Activated T-cell treated with anti-CD3 and anti-CD28 coated beads, Interleukin-2, amount 50 U/mL, for 4 hours (primary cell): ENCODE data around the gene MUC6. TPM values are rescaled to one million over a fixed set of nuclear protein-coding genes. Genes with fewer than 3 reads are reported as not detected.

ENCODE experiments used
- ATAC-seq, 2 donors: fragments of 200-7000 bp; cut with Tn5 transposase; one replicate each; pipeline ENCODE4 v1.10.0; 2021
- DNase-seq: peaks from one replicate; pipeline ENCODE4 v3.0.0-alpha.2; 2020
- H3K27me3 Mint-ChIP-seq: one replicate; pipeline ENCODE4 v1.8.0; 2021; ENCODE audit warnings: low read depth, mixed read lengths
- H3K36me3 Mint-ChIP-seq: one replicate; pipeline ENCODE4 v1.8.0; 2022; ENCODE audit warnings: mixed read lengths; ENCODE audit not compliant: insufficient read depth
- H3K4me1 Mint-ChIP-seq: one replicate; pipeline ENCODE4 v1.8.0; 2021; ENCODE audit warnings: low read depth, mixed read lengths
- H3K4me3 Mint-ChIP-seq: one replicate; pipeline ENCODE4 v1.8.0; 2021; ENCODE audit warnings: mild to moderate bottlenecking, moderate library complexity, mixed read lengths
- H3K9me3 Mint-ChIP-seq: one replicate; pipeline ENCODE4 v1.8.0; 2021; ENCODE audit warnings: mixed read lengths
- total RNA-seq, 3 donors: library from RNA; stranded (reverse); gene quantifications; one replicate each; pipeline ENCODE4 v1.2.1, GENCODE V29; 2021

Gene MUC6
- total RNA-seq, 3 donors from 2014 or later = 0.30 TPM; not detected in 2

DNA sequence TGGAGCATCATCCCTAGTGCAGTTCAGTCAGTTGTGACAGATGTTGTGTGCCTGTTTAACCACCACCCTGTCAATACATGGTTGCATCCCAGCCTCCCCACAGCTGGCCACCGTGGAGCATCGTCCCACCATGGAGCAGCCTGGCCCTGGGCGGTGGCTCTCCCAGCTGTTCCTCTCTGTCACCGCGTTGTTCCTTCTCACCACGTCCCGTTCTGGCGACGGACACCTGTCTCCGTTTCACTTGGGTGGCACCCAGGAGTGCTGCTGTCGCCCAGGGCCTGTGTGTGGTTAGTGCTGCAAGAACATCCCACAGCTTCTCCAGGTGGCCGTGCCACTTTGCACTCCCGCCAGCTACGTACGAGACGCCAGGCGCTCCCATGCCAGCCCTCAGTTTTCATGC lies 26.5 kb downstream of the MUC6 start:
- DNase-seq (no peak), ATAC-seq (no peak)
- Mint-ChIP-seq H3K4me1 (no peaks in the 10 kb centered on the region), H3K4me3 (no peak overlapping the region), H3K9me3 (no peaks in the 10 kb centered on the region), H3K27me3 (no peaks in the 10 kb centered on the region), H3K36me3 (peaks cover 30% of the 10 kb centered on the region)

DNA sequence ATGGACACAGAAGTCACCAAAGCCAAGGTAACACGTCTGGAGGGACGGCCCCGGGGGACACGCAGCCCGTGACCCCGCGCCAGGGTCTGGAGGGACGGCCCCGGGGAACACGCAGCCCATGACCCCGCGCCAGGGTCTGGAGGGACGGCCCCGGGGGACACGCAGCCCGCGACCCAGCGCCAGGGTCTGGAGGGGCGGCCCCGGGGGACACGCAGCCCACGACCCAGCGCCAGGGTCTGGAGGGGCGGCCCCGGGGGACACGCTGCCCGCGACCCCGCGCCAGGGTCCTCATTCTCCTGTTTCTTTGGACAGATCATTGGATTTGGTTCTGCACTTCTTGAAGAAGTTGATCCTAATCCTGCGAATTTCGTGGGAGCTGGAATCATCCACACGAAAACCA lies 27.1 kb downstream of the MUC6 start:
- no peak overlapping the region for H3K4me3 Mint-ChIP-seq
- no peak for ATAC-seq
- no peaks in the 10 kb centered on the region for H3K4me1 Mint-ChIP-seq
- no peaks in the 10 kb centered on the region for H3K9me3 Mint-ChIP-seq
- peaks cover 31% of the 10 kb centered on the region for H3K36me3 Mint-ChIP-seq
- no peak for DNase-seq
- H3K27me3 Mint-ChIP-seq = no peaks in the 10 kb centered on the region

DNA sequence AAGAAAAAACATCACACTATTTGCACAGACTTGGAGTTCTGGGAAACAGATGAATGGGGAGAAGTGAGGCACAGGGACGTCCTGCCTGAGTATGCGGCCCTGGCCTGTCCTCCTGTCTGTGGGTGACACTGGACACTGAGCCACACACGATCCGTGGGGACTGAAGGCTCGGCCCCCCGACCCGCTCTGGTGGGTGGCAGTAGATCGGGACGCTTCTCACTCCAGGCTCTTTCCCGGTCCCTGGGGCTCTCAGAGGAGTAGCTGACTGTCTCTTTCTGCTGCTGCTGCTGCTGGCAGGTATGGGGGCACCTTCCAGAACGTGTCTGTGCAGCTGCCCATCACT lies 27.7 kb downstream of the MUC6 start:
- DNase-seq = no peak
- Mint-ChIP-seq H3K4me1 (no peaks in the 10 kb centered on the region), H3K36me3 (peaks cover 31% of the 10 kb centered on the region), H3K4me3 (no peak overlapping the region), H3K27me3 (no peaks in the 10 kb centered on the region), H3K9me3 (no peaks in the 10 kb centered on the region)
- no peak for ATAC-seq

DNA sequence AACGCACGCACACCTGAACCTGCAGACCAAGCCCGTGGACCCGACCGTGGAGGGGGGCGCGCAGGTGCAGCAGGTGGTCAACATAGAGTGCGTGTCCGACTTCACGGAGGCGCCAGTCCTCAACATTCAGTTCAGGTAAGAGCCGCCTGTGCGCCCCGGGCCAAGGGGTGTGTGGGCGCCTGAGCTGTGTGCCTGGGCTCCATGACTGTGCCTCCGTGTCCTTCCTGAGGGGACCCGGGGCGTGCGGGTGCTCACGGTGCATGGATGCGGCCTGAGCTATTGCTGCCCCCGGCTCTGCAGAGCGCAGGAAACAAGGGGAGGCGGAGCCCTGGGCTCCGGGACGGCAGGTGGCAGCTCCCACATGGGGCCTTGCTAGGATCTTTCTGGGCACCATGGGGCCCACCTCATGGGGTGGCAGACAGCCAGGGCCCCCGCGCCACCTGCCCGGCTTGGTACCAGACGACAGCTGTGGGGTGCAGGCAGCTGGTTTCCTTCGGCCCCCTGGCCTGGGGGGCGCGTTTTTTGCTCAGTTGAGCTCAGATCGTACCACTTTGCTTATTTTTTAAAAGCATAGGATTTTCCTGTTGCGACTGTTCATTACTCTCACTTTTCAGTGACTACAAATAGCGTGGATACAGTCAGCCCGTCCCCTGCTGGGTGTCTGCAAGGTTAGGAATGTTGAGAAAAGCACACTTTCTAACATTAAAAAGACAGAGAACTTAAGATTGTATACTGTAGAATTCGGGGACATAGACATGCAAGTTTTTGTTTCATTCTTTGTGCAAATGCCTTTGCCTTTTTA lies 28.3 kb downstream of the MUC6 start:
- H3K27me3 Mint-ChIP-seq = no peaks in the 10 kb centered on the region
- ATAC-seq (no peak), DNase-seq (no peak)
- H3K9me3 Mint-ChIP-seq = no peaks in the 10 kb centered on the region
- peaks cover 34% of the 10 kb centered on the region for H3K36me3 Mint-ChIP-seq
- H3K4me1 Mint-ChIP-seq = no peaks in the 10 kb centered on the region
- no peak overlapping the region for H3K4me3 Mint-ChIP-seq

DNA sequence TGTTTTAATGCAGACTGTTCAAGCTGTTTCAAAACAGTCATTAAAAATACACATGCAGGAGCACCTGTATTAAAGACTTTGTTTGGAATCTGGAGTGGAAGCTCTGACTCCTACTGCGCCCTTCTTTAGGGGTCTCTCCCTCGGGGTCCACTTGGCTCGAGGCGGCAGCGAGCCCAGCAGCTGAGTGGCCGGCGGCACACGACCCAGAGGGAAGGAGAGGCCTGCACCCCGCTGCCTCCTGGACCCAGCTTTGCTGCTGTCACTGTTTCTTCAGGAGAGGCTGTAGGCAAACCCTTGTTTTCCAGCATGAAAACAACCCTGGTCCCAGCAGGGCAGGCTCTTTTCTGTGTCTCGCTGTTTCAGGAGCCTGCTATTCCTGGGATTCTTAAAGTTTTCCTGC lies 29.2 kb downstream of the MUC6 start:
- H3K27me3 Mint-ChIP-seq = no peaks in the 10 kb centered on the region
- H3K4me3 Mint-ChIP-seq = no peak overlapping the region
- H3K36me3 Mint-ChIP-seq = peaks cover 38% of the 10 kb centered on the region
- ATAC-seq (no peak), DNase-seq (no peak)
- H3K9me3 Mint-ChIP-seq = no peaks in the 10 kb centered on the region
- H3K4me1 Mint-ChIP-seq = no peaks in the 10 kb centered on the region

DNA sequence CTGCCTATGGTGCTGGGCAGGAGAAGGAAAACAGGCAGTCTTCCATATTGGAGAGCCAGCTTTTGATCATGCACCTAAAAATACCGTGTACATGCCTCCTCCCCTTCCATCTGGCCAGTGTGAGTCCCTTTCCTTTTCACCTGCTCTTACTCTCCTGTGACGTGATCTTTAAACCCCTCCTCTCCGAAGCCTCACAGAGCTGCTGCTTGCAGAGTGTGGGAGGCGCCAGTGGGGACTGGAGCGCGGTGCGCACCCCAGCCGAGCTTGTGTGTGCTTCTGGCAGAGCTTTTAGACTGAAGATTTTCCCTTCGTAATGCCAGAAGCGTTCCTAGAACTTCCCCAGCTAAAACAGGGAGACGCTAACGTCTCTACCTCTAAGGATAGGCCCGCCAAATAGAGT lies 29.8 kb downstream of the MUC6 start:
- Mint-ChIP-seq H3K9me3 (no peaks in the 10 kb centered on the region), H3K27me3 (no peaks in the 10 kb centered on the region), H3K36me3 (peaks cover 37% of the 10 kb centered on the region), H3K4me3 (no peak overlapping the region), H3K4me1 (no peaks in the 10 kb centered on the region)
- DNase-seq (no peak), ATAC-seq (no peak)

DNA sequence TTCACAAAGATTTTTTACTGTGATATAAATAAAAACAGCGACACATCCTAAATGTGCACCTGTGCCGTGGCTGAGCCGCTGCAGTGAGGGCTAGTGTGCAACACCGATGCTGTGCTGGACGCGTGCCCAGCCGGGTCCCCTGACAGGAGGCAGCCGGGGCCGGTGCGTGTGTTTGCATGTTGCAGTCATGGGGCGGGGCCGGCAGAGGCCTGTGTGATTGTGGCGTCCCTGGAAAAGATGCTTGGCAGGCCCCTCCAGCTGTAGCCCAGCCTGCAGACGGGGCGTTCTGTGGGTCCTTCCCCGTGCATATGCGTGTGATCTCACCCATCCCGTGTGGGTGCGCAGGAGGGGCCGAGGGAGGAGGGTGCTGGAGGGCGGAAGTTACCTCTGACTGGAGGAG lies 30.6 kb downstream of the MUC6 start:
- H3K4me1 Mint-ChIP-seq = no peaks in the 10 kb centered on the region
- H3K27me3 Mint-ChIP-seq = no peaks in the 10 kb centered on the region
- H3K4me3 Mint-ChIP-seq = no peak overlapping the region
- no peak for DNase-seq
- H3K9me3 Mint-ChIP-seq = no peaks in the 10 kb centered on the region
- no peak for ATAC-seq
- H3K36me3 Mint-ChIP-seq = peaks cover 43% of the 10 kb centered on the region

DNA sequence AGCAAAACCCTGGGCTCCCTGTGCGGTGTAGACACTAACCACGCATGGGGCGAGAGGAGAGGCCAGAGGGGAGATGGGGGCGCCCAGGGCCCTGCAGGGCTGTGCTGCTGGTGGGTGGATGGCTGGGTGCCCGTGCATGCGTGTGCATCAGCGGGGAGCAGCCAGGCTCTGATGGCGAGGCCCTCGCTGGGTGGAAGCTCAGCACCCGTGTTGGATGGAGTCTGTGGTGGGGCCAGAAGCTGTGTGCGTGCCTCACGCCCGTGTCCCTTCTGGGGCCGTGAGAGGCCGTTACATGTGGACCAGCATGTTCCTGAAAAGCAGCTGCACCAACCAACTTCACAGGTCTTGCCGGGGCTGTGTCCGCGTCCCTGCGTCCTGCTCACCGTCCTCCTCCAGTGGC lies 33.4 kb downstream of the MUC6 start:
- Mint-ChIP-seq H3K9me3 (no peaks in the 10 kb centered on the region), H3K27me3 (no peaks in the 10 kb centered on the region), H3K4me1 (no peaks in the 10 kb centered on the region), H3K36me3 (peaks cover 40% of the 10 kb centered on the region), H3K4me3 (no peak overlapping the region)
- DNase-seq = no peak
- ATAC-seq = no peak

DNA sequence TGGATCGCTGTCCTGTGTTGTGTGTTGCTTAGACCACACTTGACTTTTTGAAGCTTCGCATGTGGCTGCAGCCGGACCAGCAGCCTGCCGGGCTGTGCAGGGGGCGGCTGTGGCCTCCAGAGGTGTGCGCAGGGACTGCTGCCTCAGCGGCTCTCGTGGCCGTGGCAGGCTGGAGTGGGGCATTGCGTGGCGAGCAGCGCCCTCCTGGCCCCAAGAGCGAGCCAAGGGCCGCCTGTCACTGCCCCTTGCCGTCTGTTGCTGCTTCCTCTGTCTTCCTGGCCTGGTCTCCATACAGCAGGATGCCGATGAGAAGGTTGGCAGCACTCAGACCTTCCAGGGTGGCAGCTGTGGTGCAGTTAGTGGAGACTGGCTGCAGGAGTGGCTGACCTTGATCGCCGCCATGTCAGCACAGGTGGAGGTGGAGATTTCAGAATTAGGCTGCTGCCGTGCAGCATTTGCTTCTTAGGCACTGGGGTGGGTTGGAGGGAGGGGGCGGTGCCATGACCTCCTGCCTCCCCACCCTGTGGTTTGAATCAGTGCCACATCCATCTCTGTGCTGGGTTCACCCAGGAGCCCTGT lies 34.0 kb downstream of the MUC6 start:
- H3K27me3 Mint-ChIP-seq = no peaks in the 10 kb centered on the region
- ATAC-seq (no peak), DNase-seq (no peak)
- H3K36me3 Mint-ChIP-seq = peaks cover 40% of the 10 kb centered on the region
- H3K4me1 Mint-ChIP-seq = no peaks in the 10 kb centered on the region
- no peak overlapping the region for H3K4me3 Mint-ChIP-seq
- no peaks in the 10 kb centered on the region for H3K9me3 Mint-ChIP-seq

DNA sequence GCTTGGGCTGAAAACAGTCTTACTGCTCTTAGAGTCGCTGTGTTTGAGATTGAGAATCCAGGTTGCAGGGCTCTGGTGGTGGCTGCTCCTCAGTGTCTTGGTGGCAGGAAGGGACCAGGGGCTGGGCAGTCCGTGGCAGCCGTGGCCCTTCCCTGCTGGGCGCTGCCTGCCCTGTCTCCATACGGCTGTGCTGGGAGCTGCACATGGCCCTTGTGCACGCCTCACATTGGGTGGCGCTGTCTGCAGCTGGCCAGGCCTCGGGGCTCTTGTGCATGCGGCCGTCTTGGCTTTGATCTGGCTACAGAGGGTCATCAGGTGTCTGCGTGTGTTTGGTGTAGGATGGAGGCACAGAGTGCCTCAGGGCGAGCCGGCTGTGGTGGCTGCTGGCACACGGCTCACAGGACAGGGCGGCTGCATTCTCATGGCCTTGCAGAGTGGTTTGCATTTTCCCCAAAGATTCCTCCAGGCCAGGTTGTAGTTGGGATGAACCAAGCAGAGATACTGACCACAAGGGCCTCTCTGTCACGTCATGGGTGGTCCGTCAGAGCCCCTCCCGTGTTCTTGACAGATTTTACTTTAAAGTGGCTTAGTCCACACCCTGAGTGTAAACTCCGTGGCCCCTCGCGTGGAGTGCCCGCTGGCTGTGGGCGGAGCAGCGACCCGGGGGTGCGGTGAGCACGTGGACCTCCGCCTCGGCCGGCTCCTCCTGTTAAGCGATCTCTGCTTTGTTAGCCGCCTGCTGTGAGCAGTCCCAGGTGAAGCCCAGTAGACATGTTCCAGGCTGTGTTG lies 34.7 kb downstream of the MUC6 start:
- no peak for ATAC-seq
- no peak overlapping the region for H3K4me3 Mint-ChIP-seq
- H3K36me3 Mint-ChIP-seq = peaks cover 38% of the 10 kb centered on the region

DNA sequence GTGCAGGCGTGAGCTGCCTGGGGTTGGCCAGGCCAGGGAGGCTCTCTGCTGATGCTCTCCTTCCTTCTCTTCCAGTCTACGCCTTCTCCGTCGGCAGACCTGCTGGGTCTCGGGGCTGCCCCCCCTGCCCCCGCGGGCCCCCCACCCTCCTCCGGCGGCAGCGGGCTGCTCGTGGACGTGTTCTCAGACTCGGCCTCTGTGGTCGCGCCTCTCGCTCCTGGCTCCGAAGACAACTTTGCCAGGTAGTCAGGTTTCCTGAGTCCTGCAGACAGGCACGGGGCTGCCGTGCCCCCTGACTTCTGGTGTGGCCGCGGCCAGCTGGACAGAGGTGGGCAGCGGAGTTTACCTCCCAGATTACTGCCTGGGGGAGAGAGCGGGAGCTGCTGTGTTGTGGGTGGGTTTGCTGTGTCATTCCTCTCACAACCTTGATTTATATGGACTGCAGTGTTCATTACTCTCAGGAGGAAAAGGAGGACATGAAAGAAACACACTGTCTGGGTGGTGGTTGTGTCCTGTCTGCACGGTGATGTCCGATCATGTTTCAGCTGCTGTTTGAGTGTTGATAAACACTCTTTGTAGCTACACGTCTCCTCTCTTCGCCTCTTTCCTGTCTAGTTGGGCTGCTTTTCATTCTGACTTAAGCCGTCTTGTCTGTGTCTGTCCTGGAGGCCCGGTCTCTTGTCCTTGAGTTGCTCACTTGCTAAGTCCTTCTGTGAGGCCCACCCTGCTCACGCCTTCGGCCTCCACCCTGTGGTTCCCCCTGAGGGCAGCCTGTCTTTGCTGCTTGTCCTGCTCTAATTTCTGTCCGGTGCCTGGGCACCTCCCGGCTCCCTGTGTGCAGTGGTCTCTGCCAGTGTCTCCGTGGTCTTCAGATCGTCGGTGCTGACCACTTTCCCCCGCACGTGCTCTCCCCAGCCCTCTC lies 35.9 kb downstream of the MUC6 start:
- H3K4me1 Mint-ChIP-seq = peaks cover 7% of the 10 kb centered on the region
- no peak overlapping the region for H3K4me3 Mint-ChIP-seq
- ATAC-seq = no peak
- no peaks in the 10 kb centered on the region for H3K27me3 Mint-ChIP-seq
- H3K36me3 Mint-ChIP-seq = peaks cover 40% of the 10 kb centered on the region
- H3K9me3 Mint-ChIP-seq = no peaks in the 10 kb centered on the region
- DNase-seq = no peak

More for the DNA sequence above, 34.7 kb downstream of the MUC6 start:
- H3K4me1 Mint-ChIP-seq = no peaks in the 10 kb centered on the region
- H3K27me3 Mint-ChIP-seq = no peaks in the 10 kb centered on the region
- no peaks in the 10 kb centered on the region for H3K9me3 Mint-ChIP-seq
- no peak for DNase-seq

DNA sequence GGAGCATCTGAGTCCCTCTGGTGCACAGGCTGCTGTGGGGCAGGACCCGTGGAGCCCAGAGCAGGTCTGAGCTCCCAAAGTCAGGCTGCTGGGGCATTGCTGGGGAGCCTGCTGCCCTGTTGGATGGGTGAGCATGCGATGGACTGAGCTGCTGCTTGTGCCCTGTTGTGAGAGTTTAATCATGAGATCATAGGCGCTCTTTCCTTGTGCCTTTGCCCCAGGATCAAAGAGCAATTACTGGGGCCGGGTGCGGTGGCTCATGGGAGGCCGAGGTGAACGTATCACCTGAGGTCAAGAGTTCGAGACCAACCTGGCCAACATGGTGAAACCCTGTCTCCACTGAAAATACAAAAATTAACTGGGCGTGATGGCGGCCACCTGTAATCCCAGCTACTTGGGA lies 37.5 kb downstream of the MUC6 start:
- peaks cover 38% of the 10 kb centered on the region for H3K36me3 Mint-ChIP-seq
- peaks cover 10% of the 10 kb centered on the region for H3K4me1 Mint-ChIP-seq
- no peak overlapping the region for H3K4me3 Mint-ChIP-seq
- H3K9me3 Mint-ChIP-seq = peaks cover 4% of the 10 kb centered on the region
- H3K27me3 Mint-ChIP-seq = no peaks in the 10 kb centered on the region
- ATAC-seq = no peak
- DNase-seq = no peak

DNA sequence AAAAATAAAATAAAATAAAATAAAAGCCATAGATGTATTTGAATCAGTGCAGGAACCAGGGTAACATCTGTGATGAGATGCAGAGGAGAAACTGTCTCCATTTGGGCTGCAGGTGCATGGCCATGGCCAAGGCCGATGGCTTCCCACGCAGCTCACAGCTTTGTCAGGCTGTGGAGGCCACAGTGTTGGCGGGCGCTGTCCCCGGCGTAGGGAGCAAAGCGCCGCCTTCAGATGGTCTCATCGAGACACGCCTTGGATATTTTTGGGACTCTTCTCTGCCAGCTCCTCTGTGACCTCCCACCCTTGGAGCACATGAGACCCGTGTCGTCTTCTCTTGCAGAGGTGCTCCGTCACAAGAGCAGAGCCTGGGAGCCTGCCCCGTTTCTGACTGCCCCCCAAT lies 38.6 kb downstream of the MUC6 start:
- Mint-ChIP-seq H3K4me3 (no peak overlapping the region), H3K27me3 (no peaks in the 10 kb centered on the region), H3K9me3 (peaks cover 4% of the 10 kb centered on the region), H3K4me1 (peaks cover 10% of the 10 kb centered on the region), H3K36me3 (peaks cover 34% of the 10 kb centered on the region)
- DNase-seq (no peak), ATAC-seq (no peak)

DNA sequence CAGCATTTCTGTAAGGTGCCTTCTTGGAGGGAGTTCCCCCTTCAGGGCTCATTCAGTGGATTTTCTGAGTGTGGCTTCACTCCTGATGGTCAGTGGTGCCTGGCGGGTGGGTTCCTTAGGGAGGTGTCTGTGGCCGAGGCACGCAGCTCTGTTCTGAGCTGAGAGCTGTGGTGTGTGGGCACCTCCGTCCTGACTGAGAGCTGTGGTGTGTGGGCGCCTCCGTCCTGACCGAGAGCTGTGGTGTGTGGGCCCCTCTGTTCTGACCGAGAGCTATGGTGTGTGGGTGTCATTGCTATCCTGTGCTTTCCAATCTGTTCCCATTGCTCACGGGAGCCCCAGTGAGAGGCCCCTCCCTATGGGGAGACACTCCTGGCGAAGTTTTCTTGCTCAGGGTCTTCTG lies 39.8 kb downstream of the MUC6 start:
- H3K4me1 Mint-ChIP-seq = peaks cover 10% of the 10 kb centered on the region
- H3K36me3 Mint-ChIP-seq = peaks cover 31% of the 10 kb centered on the region
- peaks cover 4% of the 10 kb centered on the region for H3K9me3 Mint-ChIP-seq
- no peak for ATAC-seq
- DNase-seq = no peak
- no peaks in the 10 kb centered on the region for H3K27me3 Mint-ChIP-seq
- no peak overlapping the region for H3K4me3 Mint-ChIP-seq
